K562 (cell line): ENCODE results near the gene GET3. TPM values are rescaled to one million over a fixed set of nuclear protein-coding genes. Genes with fewer than 3 reads are reported as not detected.

ENCODE experiments used
- BRF1 ChIP-seq: IDR thresholded peaks from 3 replicates; pipeline ENCODE4 v1.6.1; 2011; ENCODE audit warnings: borderline replicate concordance, mild to moderate bottlenecking; ENCODE audit not compliant: insufficient read length; ENCODE audit errors: extremely low read depth
- CBFA2T2 ChIP-seq: fragments of 450-650 bp; conservative IDR thresholded peaks from 2 replicates; pipeline ENCODE4 v1.6.1; 2017; ENCODE audit warnings: mild to moderate bottlenecking
- EWSR1 ChIP-seq: fragments of 450-650 bp; IDR thresholded peaks from 2 replicates; pipeline ENCODE4 v1.6.1; 2018; ENCODE audit warnings: borderline replicate concordance, mild to moderate bottlenecking, low read depth, moderate library complexity; ENCODE audit not compliant: partially characterized antibody
- FOS ChIP-seq: IDR thresholded peaks from 3 replicates; pipeline ENCODE4 v1.6.1; 2011; ENCODE audit not compliant: insufficient read length; ENCODE audit errors: extremely low read depth
- HCFC1 ChIP-seq: IDR thresholded peaks from 2 replicates; pipeline ENCODE4 v1.6.1; 2012; ENCODE audit warnings: low read depth, low read length, improper control_type of control experiment
- HDAC2 ChIP-seq: fragments of 450-650 bp; IDR thresholded peaks from 2 replicates; pipeline ENCODE4 v1.6.1; 2016; ENCODE audit warnings: mild to moderate bottlenecking
- LARP7 ChIP-seq: fragments of 450-650 bp; IDR thresholded peaks from 2 replicates; pipeline ENCODE4 v1.6.1; 2016
- MBD1 ChIP-seq: fragments of 250-450 bp; sonication (Bioruptor Pico); IDR thresholded peaks from 2 replicates; pipeline ENCODE4 v1.8.0; 2022; ENCODE audit warnings: inconsistent platforms
- MEF2A ChIP-seq: IDR thresholded peaks from 2 replicates; pipeline ENCODE4 v1.6.1; 2011; ENCODE audit warnings: low read depth, mild to moderate bottlenecking, low read length, moderate library complexity; ENCODE audit not compliant: control insufficient read depth
- PREB ChIP-seq: sonication (generic); formaldehyde crosslinking; IDR thresholded peaks from 2 replicates; pipeline ENCODE4 v1.8.1; 2023; ENCODE audit warnings: mild to moderate bottlenecking, missing genetic modification reagents
- RREB1 ChIP-seq: fragments of 250-450 bp; sonication (Bioruptor Pico); IDR thresholded peaks from 2 replicates; pipeline ENCODE4 v1.4.0; 2020
- STAT5A ChIP-seq: IDR thresholded peaks from 2 replicates; pipeline ENCODE4 v1.6.1; 2012; ENCODE audit warnings: low read length, inconsistent platforms, borderline replicate concordance
- ZNF143 ChIP-seq: sonication (generic); formaldehyde crosslinking; IDR thresholded peaks from 2 replicates; pipeline ENCODE4 v1.9.0; 2022; ENCODE audit warnings: mild to moderate bottlenecking, missing genetic modification reagents
- ZNF436 ChIP-seq: fragments of 250-450, 450-650 bp; sonication (Bioruptor Pico); formaldehyde crosslinking; IDR thresholded peaks from 2 replicates; pipeline ENCODE4 v1.7.0; 2020; ENCODE audit warnings: mild to moderate bottlenecking
- ZNF57 ChIP-seq: fragments of 450-650 bp; formaldehyde crosslinking; IDR thresholded peaks from 2 replicates; pipeline ENCODE4 v1.4.0; 2020; ENCODE audit warnings: mild to moderate bottlenecking, moderate library complexity
- ZSCAN32 ChIP-seq: fragments of 450-650 bp; formaldehyde crosslinking; IDR thresholded peaks from 2 replicates; pipeline ENCODE4 v1.4.0; 2020; ENCODE audit warnings: mild to moderate bottlenecking, moderate library complexity
- polyA plus RNA-seq, 8 experiments: library from polyadenylated mRNA; depleted of rRNA in 4 of 8; stranded (reverse) in 5 of 8; unstranded in 3 of 8; fragments of >200 nt; fragmentation: Nextera tagmentation in 2 of 8; fragmentation: Illumina TruSeq in 1 of 8; extraction: Ambion mirVana in 2 of 8; extraction: Trizol in 1 of 8; gene quantifications; 2 replicates each; pipeline versions ENCODE4 v1.2.1 to v1.2.3, GENCODE V29; 2011 to 2014; ENCODE audit warnings: inconsistent platforms in 1 of 8, missing spikeins in 1 of 8
- total RNA-seq, 7 experiments: library from RNA; depleted of rRNA in 6 of 7; stranded (reverse); fragments of >200 nt in 6 of 7; fragmentation: Illumina TruSeq in 2 of 7; extraction: Trizol in 2 of 7; gene quantifications; 2 replicates each; pipeline versions ENCODE4 v1.2.1 to v1.2.3, GENCODE V29; 2011 to 2021; ENCODE audit warnings: low replicate concordance in 1 of 7
- TF ChIP-seq, protein P1 (sequence below): sonication (generic); formaldehyde crosslinking; IDR thresholded peaks from 2 replicates; pipeline ENCODE4 v1.8.0; 2022; ENCODE audit warnings: mild to moderate bottlenecking, missing genetic modification reagents
- TF ChIP-seq, protein P2 (sequence below): fragments of 450-650 bp; formaldehyde crosslinking; IDR thresholded peaks from 2 replicates; pipeline ENCODE4 v1.4.0; 2022; ENCODE audit warnings: missing genetic modification characterization

Gene GET3
- total and polyA plus RNA-seq, 9 of the 15 experiments (the other 6 are each of a cell fraction or from before 2014, with no cell fraction given): 8.3 to 83.5 (median 51.8) TPM

DNA sequence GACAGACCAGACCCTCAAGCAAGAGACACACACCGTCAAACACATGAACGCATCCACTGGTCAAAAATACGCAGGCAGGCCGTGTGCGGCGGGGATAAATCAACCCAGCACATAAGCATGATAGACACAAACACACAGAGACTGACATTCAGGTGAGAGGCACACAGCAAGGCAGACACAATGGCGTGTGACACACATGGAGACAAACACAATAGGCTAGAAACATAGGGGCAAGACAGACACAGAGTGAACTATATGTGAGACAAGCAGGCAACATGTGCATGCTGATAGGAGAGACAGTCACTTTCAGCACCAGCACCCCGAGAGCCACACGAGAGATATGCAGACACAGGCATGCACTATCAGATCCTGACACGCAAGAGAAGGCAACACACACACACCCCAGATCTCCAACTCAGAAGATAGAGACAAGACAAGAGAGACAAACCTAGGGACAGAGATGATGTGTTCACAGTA lies 47.1 kb downstream of the GET3 start (continued):
- TF ChIP-seq CBFA2T2 (peak; percentile 96), RREB1 (CRISPR knock-in tag) (no peak), MBD1 (CRISPR knock-in tag) (no peak), STAT5A (peak; percentile 85), FOS (no peak), HCFC1 (no peak), BRF1 (no peak), HDAC2 (no peak; the same call in none of the 2 replicates), PREB (CRISPR knock-in tag) (no peak), ZNF57 (CRISPR knock-in tag) (no peak), LARP7 (peak; percentile 59; the same call in 1 of the 2 replicates), EWSR1 (no peak), MEF2A (no peak), ZNF143 (no peak), ZSCAN32 (no peak), ZNF436 (no peak)
- TF ChIP-seq, protein P1, sequence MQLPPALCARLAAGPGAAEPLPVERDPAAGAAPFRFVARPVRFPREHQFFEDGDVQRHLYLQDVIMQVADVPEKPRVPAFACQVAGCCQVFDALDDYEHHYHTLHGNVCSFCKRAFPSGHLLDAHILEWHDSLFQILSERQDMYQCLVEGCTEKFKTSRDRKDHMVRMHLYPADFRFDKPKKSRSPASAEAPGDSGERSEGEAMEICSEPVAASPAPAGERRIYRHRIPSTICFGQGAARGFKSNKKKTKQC: no peak; the same call in 1 of the 2 replicates
- TF ChIP-seq, protein P2, sequence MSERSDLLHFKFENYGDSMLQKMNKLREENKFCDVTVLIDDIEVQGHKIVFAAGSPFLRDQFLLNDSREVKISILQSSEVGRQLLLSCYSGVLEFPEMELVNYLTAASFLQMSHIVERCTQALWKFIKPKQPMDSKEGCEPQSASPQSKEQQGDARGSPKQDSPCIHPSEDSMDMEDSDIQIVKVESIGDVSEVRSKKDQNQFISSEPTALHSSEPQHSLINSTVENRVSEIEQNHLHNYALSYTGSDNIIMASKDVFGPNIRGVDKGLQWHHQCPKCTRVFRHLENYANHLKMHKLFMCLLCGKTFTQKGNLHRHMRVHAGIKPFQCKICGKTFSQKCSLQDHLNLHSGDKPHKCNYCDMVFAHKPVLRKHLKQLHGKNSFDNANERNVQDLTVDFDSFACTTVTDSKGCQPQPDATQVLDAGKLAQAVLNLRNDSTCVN: 0 out of 2 replicates have a peak, but pooled peaks have one; percentile 31
